HG02798 (cell line): Measurements from ENCODE around the gene SATB2.

Experiments used
- ATAC-seq: cut with Tn5 transposase; IDR thresholded peaks from one replicate; pipeline ENCODE4 v1.9.1; 2021; ENCODE audit warnings: mild to moderate bottlenecking; ENCODE audit not compliant: unreplicated experiment, poor library complexity

The SATB2 gene

DNA sequence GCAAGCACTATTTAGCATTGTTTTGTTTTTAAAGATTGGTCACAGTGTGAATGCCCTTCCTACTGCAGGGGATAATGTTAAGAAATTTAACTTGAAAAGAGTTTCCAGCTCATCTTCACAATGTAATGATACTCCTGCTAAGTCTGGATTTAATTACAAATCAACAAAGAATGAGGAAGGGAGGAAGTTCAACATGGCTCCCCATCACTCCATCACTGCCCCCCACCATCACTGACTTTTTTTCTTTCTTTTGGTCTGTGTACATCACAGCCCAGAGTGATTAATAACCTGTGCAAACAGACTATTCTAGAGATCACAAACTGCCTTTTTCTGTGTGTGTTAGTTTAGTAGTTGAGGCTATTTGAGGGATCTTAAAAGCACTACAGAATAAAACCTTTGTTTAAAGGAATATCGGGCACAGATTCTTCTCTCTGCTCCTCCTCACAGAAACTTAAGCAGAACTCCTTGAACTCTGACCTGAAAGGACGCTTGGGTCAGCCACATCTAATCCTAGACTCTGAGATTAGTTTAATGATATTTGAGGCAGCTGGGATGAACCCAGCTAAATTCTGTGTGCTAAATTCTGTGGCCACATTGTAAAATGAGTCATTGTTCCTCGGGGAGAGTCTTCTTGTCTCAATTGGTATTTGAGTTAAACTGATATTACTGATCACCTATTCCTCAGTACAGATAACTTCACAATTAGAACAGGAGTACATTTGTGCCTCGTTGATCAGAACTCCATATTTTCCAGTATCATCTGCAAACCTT, 47.8 kb downstream of the SATB2 start:
- ATAC-seq = no peak

DNA sequence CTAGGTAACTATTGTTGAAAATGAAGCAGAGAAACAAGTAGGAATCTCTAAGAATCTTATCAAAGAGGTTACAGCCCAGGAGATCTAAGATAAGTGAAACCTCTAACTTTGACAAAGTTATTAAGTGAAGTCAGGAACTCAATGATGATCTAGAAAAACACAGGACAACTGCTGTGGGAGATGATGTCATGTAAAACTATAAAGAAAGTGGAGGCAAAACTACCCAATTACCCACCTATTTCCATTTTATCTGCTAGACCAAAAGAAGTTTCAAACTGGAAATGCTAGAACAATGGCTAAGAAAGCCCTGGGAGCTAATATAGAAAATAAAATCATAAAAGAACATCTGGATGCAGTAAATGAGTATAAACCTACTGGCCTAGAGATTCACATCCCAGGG, 50.3 kb downstream of the SATB2 start:
- ATAC-seq = no peak

DNA sequence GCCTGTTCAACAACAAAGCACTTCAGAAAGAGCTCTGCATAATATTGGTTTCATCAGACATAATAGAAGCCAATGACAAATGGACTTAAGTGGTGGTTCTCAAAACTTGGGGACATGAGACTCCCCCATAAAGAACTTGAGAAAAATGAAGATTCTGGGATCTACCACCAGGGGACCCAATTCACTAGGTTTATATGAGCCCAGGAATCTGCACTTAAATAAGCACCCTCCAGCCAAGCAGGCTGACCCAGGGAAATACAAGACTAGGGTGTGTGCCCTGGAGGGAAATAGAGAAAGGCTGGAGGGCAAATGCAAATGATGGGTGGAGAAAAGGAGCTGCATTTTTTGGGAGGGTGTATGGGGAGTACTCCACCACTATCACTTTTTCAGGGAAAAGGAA, 52.5 kb downstream of the SATB2 start:
- no peak for ATAC-seq

DNA sequence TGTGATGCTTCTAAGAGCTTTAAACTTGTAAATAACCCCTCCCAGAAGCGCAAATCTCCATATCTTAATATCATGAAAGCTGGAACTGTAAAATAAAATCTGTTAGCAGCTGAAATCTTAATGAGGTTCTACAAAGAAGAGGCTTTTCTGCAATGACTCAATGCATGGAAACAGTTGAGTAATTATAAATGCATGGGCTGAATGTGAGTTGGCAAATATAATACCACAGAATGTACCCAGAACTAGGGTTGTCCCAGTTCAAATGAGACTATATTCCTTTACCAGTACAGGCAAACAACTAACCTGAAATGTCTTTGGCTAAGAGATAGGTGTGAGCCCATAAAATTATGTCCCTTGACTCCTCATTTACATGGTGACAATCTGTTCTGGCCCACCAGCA, 52.9 kb downstream of the SATB2 start:
- no peak for ATAC-seq

DNA sequence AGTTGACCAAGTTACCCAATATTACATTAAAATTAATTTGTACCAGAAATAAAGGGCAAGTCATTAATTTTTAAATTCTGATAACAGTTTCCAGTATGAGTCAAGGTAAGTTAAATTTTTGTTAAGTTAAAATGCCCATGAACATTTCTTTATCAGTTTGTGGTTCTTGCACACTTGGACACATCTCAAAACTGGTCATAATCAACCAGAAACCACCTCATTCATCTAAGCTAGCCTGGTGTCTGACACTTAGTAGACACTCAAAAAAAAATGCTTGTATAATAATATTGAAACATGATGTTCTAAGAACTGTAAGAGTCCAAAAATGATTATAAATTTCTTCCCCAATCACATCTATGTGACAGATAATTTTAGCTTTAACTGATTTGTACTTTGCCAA, 62.4 kb downstream of the SATB2 start:
- no peak for ATAC-seq

DNA sequence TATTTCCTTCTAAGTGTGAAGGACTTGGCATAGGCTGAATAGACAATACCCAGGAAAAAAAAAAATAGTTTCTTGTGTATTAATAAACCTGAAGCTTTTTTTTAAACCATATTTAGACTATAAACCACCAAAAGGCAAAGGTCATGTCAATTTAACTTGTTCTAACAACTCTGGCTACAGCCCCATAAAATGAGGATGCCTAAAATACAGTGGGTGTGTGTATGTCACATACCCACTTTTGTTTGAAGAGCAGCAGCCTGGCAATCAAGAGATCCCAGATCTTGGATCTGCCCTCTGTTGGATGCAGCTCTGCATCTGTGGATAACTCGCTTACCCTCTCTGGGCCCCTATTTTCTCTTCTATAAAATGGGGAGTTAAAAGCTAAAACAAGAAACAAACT, 65.4 kb downstream of the SATB2 start:
- ATAC-seq = no peak

DNA sequence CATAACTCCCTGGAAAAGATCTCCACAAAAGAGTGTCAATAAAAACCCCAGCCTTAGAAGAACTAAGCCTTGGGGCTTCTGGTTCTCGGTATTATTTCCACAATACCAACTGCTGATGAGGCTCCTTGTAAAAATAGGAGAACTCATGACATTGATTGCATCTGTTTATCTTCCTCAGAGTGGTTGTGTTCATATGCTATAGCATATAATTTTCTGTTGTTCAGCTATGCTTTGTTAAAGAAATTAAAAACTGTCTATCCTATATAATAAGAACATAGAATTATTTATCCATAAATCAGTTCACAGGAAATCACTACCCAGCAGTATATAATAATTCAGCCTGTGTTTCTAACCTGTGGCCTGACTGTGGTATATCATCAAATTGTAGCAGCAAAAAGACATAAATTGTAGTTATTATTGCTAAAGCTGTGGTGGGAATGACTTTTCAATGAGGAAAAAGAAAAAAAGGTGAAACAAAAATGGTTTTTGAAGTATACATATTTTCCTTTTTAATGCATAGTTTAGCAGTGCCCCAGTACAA, 68.9 kb downstream of the SATB2 start:
- no peak for ATAC-seq

DNA sequence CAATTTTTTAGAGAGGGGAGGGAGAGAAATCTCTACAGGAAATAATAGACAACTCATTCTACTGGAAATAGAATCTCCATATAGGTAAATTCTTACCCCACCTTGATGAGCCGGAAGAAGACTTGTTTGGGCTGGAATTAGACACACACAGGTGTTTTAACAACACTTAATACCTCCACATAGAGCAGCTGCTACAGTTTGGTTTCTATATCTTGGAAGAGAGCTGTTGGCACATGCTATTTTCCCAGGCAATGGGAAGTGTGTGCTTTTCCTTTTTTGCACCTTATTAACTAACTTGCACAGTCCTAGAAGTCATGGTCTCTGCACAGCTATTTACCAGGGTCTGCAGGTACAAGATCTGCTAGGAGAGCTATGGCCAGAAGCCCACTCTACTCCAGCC, 73.7 kb downstream of the SATB2 start:
- no peak for ATAC-seq

DNA sequence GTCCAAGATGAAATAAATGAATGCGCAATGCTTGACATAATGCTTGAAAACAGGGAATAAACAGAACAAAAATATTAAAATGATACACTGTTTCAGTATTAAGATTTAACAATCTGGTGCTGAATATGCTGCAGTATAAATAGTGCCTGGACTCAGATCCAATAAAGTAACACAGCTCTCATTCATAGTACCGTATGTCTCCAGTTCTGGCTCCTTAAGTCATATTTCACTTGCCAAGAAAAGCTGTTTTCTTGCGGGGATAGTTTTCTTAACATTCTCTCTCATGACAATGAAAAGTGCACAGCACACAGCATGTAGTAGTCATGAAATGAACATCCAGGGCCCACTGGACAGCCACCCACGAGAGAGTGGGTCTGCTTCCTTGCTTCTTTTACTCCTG, 74.7 kb downstream of the SATB2 start:
- no peak for ATAC-seq

DNA sequence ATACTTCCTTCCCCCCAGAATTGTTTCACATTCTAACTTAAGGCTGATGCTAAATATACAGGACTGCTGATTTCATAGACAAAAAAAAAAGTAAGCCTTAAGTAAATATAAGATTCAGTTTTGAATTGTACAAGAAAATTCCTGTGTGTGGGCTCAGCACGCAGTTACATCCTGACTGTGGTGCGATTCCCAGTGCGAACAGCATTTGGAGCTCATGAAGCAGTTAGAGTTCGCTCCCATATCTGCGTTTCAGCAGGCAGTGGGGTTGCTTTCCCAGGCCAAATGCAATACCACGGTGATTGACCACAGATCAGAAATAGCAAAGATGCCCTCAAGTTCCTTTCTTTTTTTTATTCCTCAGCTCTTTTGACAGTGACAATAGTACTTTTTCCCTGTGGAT, 75.6 kb downstream of the SATB2 start:
- ATAC-seq = no peak

DNA sequence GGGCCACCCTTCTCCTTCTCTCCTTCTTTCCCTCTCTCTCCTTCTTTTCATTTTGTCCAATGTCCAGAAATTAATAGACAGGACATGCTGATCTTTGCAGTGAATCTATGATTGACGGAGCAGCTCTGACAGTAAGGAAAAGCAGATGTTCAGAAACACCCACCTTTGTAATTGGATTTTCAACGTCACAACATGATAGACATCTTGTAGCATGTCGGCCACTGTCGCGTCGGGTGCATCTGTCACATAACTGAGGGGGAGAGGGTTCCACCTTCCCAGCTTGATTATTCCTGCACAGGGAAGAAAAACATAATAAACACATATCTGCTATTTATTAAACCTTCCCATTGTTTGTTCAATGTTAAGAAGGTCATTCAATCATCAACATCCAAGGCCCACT, 76.2 kb downstream of the SATB2 start:
- ATAC-seq = no peak

DNA sequence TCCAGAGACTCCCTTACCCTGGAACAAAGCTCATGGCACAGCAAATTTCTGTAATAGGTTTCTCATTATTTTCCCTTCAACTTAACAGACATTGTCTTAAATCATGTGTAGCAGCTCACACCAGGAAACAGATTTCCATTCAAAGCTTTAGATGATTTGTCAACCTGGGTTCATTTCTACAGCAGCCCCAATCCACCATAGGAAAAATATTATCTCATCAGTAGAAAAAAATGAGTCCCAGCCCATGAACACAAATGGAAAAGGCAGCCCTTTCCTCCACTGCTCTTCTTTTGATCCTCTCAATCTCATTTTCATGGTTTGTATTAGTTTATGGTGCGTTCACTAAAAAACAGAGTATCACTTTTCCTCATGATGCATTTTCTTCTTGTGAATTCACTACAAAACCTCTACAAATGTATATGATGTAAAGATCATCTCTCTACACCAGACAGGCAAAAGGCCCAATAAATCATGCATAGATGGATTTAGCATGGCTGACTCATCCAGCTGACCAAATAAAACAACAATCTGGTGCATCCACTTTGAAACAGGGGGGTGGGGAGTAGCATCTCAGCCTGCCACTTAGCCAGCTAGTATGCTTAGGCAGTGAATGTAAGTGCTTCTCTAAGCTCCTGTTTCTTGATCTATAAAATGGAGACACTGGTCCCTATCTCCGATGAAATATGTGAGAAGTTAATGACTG, 78.6 kb downstream of the SATB2 start:
- ATAC-seq = no peak

DNA sequence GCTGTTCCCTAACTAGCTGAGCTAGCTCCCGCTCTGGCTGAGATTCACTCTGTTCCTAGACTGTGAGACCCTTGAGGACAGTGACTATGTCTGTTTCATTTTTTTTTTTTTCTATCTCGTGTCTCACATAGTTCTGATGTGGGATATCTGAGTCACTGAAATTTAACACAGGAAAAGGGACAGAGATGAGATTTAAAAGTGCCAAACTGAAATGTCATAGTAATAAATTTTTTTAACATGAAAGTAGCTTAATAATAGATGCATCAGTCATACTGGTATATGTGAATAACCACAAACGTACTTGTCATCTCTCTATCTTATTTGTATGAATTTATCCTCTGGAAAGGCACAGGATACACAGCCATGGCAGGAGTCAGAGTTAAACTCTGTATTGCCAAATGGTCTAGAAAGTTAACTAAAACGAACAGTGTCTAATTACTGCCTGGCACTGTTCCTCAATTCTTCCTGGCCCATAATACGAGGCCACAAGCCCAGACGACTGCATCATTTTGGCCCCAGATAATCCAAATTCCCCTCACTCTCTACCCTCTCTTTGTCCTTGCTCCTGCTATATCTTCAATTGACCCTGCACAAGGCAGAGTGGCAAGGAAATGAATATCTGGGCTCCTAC, 87.5 kb downstream of the SATB2 start:
- no peak for ATAC-seq

DNA sequence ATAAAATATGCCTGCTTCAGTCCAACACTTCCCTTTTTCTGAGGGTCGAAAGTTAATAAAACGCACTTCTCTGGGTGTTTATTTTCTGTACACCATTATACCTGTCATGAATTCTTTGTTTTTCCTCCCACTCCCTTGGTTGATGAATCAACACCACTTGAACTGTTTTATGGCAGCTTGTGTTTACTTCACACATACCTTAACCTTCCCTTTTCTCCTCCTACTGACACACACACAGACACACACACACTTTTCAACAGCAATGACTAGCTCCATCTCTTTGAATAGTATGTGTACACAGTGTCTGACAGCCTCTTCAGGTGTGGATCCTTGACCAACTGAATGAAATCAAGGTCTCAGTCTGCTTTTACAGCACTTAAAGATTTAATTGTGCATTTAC, 91.3 kb downstream of the SATB2 start:
- no peak for ATAC-seq

DNA sequence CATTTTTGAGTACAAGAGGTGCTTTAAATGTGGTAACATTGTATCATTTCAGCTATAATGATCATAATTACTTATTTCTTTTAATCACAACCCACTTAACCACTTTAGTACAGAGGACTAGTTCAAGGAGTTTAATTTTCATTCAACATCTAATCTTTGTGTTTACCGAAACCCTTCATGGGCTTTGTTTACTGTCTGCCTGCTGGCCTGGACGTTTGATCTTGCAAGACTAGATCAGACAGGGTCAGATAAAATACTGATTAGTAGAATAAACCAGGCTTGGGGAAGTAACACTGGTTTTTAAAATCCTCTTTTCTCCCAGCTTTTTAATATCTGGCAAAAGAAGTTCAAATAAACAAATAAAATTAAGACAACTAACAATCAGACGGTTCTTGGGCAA, 93.6 kb downstream of the SATB2 start:
- no peak for ATAC-seq

DNA sequence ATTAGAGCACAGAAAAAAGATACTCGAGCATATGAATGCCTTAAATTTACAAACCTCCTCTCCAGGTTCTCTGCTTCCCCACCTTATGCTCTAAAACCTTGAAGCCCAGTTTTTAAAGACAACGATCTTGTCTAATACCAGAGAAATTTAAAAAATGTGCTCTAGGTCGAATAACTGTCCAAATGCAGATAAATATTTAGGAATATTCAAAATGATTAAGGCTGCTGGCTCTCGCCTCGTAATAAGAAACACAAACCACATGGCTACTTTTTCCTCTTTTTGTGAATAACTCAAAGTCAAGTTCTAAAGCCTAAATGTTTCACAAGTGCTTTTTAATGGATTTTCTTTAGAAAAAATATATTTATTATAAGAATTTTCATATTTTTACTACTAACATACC, 101.3 kb downstream of the SATB2 start:
- no peak for ATAC-seq

DNA sequence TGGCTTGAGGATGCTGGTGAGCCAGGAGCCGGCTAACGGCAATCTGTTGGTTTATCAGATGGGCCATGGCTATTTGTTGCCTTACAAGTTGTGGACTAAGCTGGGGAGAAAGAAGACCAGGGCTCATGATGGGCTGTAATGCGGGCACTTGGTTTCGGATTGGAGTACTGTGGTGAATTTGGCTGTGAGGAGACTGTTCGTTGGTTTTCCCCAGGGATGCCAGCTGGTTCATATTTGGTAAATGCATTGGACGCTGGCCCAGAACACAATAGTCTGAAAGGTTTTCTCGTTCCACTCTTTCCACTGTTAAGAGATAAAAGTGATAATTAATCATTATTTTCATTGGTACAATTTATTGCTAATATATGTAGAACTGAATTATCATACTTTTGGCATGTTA, 108.9 kb downstream of the SATB2 start:
- ATAC-seq = no peak

DNA sequence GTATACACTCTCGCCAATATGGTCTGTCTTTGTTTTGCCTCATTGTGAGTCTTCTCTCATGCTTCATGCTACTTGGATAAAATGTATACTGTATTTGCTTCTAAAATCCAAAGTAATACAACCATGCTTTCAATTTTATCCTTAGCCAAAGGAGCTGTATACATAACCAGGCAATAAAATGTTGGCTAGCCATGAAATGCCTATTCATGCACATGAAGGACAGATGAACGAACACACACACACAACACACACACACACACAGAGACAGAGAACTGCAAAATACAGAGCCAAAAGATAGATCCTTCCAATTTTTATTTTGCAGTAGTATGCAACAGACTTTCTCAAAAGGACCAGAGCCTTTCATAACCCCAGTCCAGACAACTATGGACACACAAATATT, 113.7 kb downstream of the SATB2 start:
- ATAC-seq = no peak

DNA sequence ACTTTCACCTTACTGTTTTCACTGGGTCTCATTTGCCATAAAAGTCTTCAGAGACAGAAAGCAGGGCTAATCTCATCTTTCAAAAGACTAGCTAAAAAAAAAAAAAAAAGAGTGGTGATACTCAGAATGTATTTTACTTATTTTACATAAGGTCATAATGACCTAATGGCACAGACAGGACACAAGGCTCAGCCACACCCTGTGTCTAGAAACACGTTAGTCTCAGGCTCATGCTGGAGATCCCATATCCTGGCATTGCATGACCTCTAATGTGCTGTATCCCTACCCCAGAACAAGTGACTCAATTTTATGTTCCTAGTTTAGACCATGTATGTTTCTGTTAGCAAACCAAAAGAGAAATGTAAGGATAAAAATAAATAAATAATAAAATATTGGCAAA, 115.4 kb downstream of the SATB2 start:
- no peak for ATAC-seq

DNA sequence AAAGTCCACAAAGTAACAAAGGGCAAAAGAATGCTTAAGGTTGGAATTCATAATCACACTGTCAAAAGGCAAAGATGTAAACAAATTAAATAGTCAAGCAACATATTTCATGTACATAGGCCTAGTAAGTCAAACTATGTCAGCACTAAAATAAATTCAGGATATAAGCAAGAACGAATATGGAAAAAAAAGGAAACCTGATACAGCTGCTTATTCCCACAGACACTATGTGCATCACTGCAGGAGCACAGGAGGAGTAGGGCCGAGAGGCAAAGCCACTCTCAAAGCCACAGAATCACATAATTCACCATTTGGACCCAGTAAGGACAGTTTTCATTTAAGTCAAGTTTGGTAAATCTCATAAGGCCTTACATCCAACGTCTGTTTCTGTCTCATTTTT, 116.6 kb downstream of the SATB2 start:
- no peak for ATAC-seq

DNA sequence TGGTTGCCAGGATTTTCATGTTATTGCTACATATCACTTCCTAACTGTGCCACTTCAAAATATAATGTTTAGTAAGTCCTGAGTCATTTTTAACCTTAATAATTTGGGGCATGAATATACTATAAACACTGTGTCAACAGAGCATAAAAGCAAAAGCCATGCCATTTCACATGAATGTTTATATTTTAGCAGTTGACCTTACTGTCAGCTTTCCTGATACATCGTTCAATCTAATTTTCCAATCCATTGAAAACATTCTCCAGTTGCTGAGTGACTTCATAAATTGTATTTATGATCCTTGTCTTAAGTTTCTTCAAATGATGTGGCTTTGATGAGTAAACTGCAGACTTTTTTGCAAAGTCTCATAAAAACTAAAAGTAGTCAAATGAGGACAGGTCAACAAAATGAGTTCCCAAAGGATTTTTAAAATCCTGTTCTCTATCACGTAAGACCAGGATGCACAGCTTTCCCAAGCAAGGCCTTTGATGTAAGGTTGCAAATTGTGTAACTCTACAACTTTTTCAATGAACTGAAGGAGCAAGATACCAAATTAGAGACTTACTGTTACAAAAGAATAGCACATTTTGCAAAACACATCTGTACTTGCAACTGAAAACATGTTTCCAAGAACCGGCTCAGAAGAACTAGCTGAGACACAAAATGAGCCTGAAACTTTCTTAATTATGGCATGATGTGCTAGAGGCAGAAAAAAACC, 117.7 kb downstream of the SATB2 start:
- ATAC-seq = no peak
